Activated naive CD8-positive, alpha-beta T cell treated with anti-CD3 and anti-CD28 coated beads, Interleukin-2, amount 10 ng/mL, durations not matched to agents 7 days and 5 days (primary cell): ENCODE measurements around the gene GATA2. TPM values are rescaled to one million over a fixed set of nuclear protein-coding genes. Genes with fewer than 3 reads are reported as not detected.

ENCODE experiments used
- ATAC-seq: fragments of 150-1000 bp; cut with Tn5 transposase; one replicate; pipeline ENCODE4 v1.10.0; 2021; ENCODE audit warnings: low read depth, moderate library complexity
- POLR2A ChIA-PET: fragments of 350-600 bp; sonication (Branson Sonifier 250); formaldehyde crosslinking; loops from one replicate; lab custom pipeline; 2021; ENCODE audit warnings: antibody characterized with exemption; lab: Charles Lee
- DNase-seq: peaks from one replicate; pipeline ENCODE4 v3.0.0; 2021
- H3K27ac Mint-ChIP-seq: one replicate; pipeline ENCODE4 v1.8.0; 2022; ENCODE audit warnings: mild to moderate bottlenecking, mixed read lengths
- H3K27me3 Mint-ChIP-seq: one replicate; pipeline ENCODE4 v1.8.0; 2022; ENCODE audit warnings: mild to moderate bottlenecking, moderate library complexity, mixed read lengths
- H3K36me3 Mint-ChIP-seq: one replicate; pipeline ENCODE4 v1.8.0; 2021; ENCODE audit warnings: mild to moderate bottlenecking, mixed read lengths
- H3K4me1 Mint-ChIP-seq: one replicate; pipeline ENCODE4 v1.8.0; 2021; ENCODE audit warnings: mixed read lengths
- H3K4me3 Mint-ChIP-seq: one replicate; pipeline ENCODE4 v1.8.0; 2022; ENCODE audit warnings: mild to moderate bottlenecking, moderate library complexity, mixed read lengths
- H3K9me3 Mint-ChIP-seq: one replicate; pipeline ENCODE4 v1.8.0; 2021; ENCODE audit warnings: mixed read lengths
- total RNA-seq, 2 experiments: library from RNA; stranded (reverse); gene quantifications; one replicate each; pipeline ENCODE4 v1.2.3, GENCODE V29; 2021

The GATA2 gene
- total RNA-seq, 2 experiments from 2014 or later, result not detected

GRCh38 chr3:128432301-128432970 is 60.6 kb downstream of the GATA2 start:
- POLR2A ChIA-PET, result no interaction called here
- Mint-ChIP-seq H3K4me3 (no peak overlapping the region), H3K9me3 (no peaks in the 10 kb centered on the region), H3K36me3 (no peaks in the 10 kb centered on the region), H3K27me3 (peaks cover 55% of the 10 kb centered on the region), H3K27ac (no peak overlapping the region), H3K4me1 (no peaks in the 10 kb centered on the region)
- ATAC-seq (no peak), DNase-seq (no peak)

- ATAC-seq, result no peak
- POLR2A ChIA-PET, result no interaction called here
- peaks cover 55% of the 10 kb centered on the region for H3K27me3 Mint-ChIP-seq
- H3K9me3 Mint-ChIP-seq, result no peaks in the 10 kb centered on the region
- no peak overlapping the region for H3K4me3 Mint-ChIP-seq
- no peaks in the 10 kb centered on the region for H3K36me3 Mint-ChIP-seq
- DNase-seq, result no peak
- H3K4me1 Mint-ChIP-seq, result no peaks in the 10 kb centered on the region
- H3K27ac Mint-ChIP-seq, result no peak overlapping the region
Measured at GRCh38 chr3:128431803-128432300, 61.1 kb downstream of the GATA2 start.

GRCh38 chr3:128430731-128431130 is 62.3 kb downstream of the GATA2 start:
- Mint-ChIP-seq H3K27me3 (peaks cover 47% of the 10 kb centered on the region), H3K4me1 (no peaks in the 10 kb centered on the region), H3K27ac (no peak overlapping the region), H3K9me3 (no peaks in the 10 kb centered on the region), H3K36me3 (no peaks in the 10 kb centered on the region), H3K4me3 (no peak overlapping the region)
- DNase-seq (no peak), ATAC-seq (no peak)
- POLR2A ChIA-PET, result no interaction called here

GRCh38 chr3:128430301-128430700 is 62.7 kb downstream of the GATA2 start:
- H3K27ac Mint-ChIP-seq, result no peak overlapping the region
- DNase-seq, result no peak
- H3K4me1 Mint-ChIP-seq, result no peaks in the 10 kb centered on the region
- H3K4me3 Mint-ChIP-seq, result no peak overlapping the region
- no peaks in the 10 kb centered on the region for H3K36me3 Mint-ChIP-seq
- no peaks in the 10 kb centered on the region for H3K9me3 Mint-ChIP-seq
- no peak for ATAC-seq
- peaks cover 47% of the 10 kb centered on the region for H3K27me3 Mint-ChIP-seq
- POLR2A ChIA-PET, result interaction anchor here (0.5 kb wide), 1 partner anchor 277 kb away, joined by 3 read pairs; no protein-coding TSS in a partner anchor

- POLR2A ChIA-PET, result interaction anchor here (0.5 kb wide), 1 partner anchor 276 kb away, joined by 3 read pairs; no protein-coding TSS in a partner anchor
- DNase-seq (no peak), ATAC-seq (no peak)
- H3K36me3 Mint-ChIP-seq, result no peaks in the 10 kb centered on the region
- no peak overlapping the region for H3K27ac Mint-ChIP-seq
- H3K27me3 Mint-ChIP-seq, result peaks cover 47% of the 10 kb centered on the region
- H3K4me1 Mint-ChIP-seq, result no peaks in the 10 kb centered on the region
- H3K9me3 Mint-ChIP-seq, result no peaks in the 10 kb centered on the region
- H3K4me3 Mint-ChIP-seq, result no peak overlapping the region
Measured at GRCh38 chr3:128429751-128430150, 63.2 kb downstream of the GATA2 start.

Other genes starting within 250 kb of the GATA2 start
- not detected for gene DNAJB8, start 26.3 kb downstream of the GATA2 start, total RNA-seq
- gene RPN1, start 157.6 kb upstream of the GATA2 start, total RNA-seq, result 100 to 1,000 TPM; 117 to 118 TPM
- 100 to 1,000 TPM; 197 to 199 TPM for gene RAB7A, start 233.0 kb upstream of the GATA2 start, total RNA-seq